Right lobe of liver (tissue), 6 donors: ENCODE results near the gene EIF4G3. TPM values are rescaled to one million over a fixed set of nuclear protein-coding genes. Genes with fewer than 3 reads are reported as not detected.

Experiments used
- ATAC-seq, 4 donors: fragments of 200-7000 bp; cut with Tn5 transposase; one replicate each; pipeline ENCODE4 v1.9.1; 2020; ENCODE audit warnings: mild to moderate bottlenecking in 4 of 4, moderate library complexity in 4 of 4
- DNase-seq, 3 donors: peaks; one replicate each; pipeline ENCODE4 v3.0.0-alpha.2; 2020
- H3K27ac ChIP-seq, 3 donors: fragments of 200-600 bp; one replicate each; pipeline ENCODE4 v1.8.0; 2022
- H3K27me3 ChIP-seq, 2 donors: fragments of 200-600 bp; one replicate each; pipeline ENCODE4 v1.8.0; 2022
- H3K36me3 ChIP-seq, 4 donors: fragments of 200-600 bp; sonication (generic) in 1 of 4; one replicate each; pipeline versions ENCODE4 v1.5.1 to v1.8.0; 2017 to 2022; ENCODE audit warnings: control low read depth in 1 of 4
- H3K4me1 ChIP-seq, 4 donors: fragments of 200-600 bp; sonication (generic) in 1 of 4; one replicate each; pipeline versions ENCODE4 v1.5.1 to v1.8.0; 2017 to 2022; ENCODE audit warnings: control low read depth in 1 of 4
- H3K4me3 ChIP-seq, 3 donors: fragments of 200-600 bp; one replicate each; pipeline ENCODE4 v1.8.0; 2022
- H3K9me3 ChIP-seq, 4 donors: fragments of 200-600 bp; sonication (generic) in 1 of 4; one replicate each; pipeline versions ENCODE4 v1.5.1 to v1.8.0; 2017 to 2022; ENCODE audit warnings: control low read depth in 1 of 4
- CTCF ChIP-seq, 4 donors: fragments of 200-600 bp in 3 of 4; fragments of 450-650 bp in 1 of 4; IDR thresholded peaks; one replicate each; pipeline versions ENCODE4 v1.5.1 to v1.8.0; 2016 to 2022; ENCODE audit warnings: antibody characterized with exemption in 4 of 4, mild to moderate bottlenecking in 2 of 4
- POLR2A ChIP-seq: fragments of 450-650 bp; IDR thresholded peaks from one replicate; pipeline ENCODE4 v1.6.1; 2017; ENCODE audit warnings: antibody characterized with exemption, mild to moderate bottlenecking
- WGBS: methylation state at CpG from one replicate; pipeline ENCODE4 v1.1.6; 2018; ENCODE audit warnings: low coverage, low lambda C conversion rate; ENCODE audit not compliant: insufficient coverage; ENCODE audit errors: missing lambda C conversion rate; 5-methylcytosine and 5-hydroxymethylcytosine counted together
- intact Hi-C, 2 donors: fragments of 100-400 bp; cut with DNase I; formaldehyde crosslinking; loops; one replicate each; pipeline versions ENCODE4 v1.11.2 to v1.14.1; 2022
- total RNA-seq, 6 experiments: library from RNA; depleted of rRNA in 2 of 6; stranded (reverse); fragments of >200 nt in 2 of 6; fragmentation: NEBNext Ultra II Directional in 3 of 6; extraction: Animal tissue kit (Norgen Biotek cat#: 25700) in 3 of 6; gene quantifications; one replicate each; pipeline versions ENCODE4 v1.1.0 to v1.2.4, GENCODE V29; 2016 to 2023
- donor health status: DM: no; HTN: yes; CAD: no.
- donor health status: DM: no; HTN: no; CAD: no.
- donor health status: DM: no; HTN: no; CAD: no.
- donor health status: DM: no; HTN: yes; CAD: no.
- donor health status: DM: no; HTN: yes; CAD: no.

The EIF4G3 gene
- total RNA-seq, 6 experiments from 2014 or later: 14.4 to 29.9 (median 23.5) TPM

GRCh38 chr1:20786253-20787028, 390.3 kb downstream of the EIF4G3 start:
- Histone ChIP-seq H3K9me3 (no peaks in the 10 kb centered on the region), H3K4me3 (peak overlapping the region; percentile 90 to 94 (median 90)), H3K27ac (peak overlapping the region; percentile 96 to 97 (median 97)), H3K36me3 (no peaks in the 10 kb centered on the region), H3K27me3 (no peaks in the 10 kb centered on the region), H3K4me1 (peaks cover 0 to 14% (median 4%) of the 10 kb centered on the region in 4 donors)
- 0% methylated on average over 13 of the region's 102 CpGs for WGBS
- TF ChIP-seq POLR2A (peak; percentile 58), CTCF (IDR thresholded peaks at IDR 0.05) (no peak)
- intact Hi-C loops: no loop called here
- DNase-seq (peak; percentile 97), ATAC-seq (peak; percentile 87 to 94 (median 90))

GRCh38 chr1:20785907-20786252, 390.8 kb downstream of the EIF4G3 start:
- intact Hi-C loops: no loop called here
- H3K4me1 ChIP-seq: peaks cover 0 to 14% (median 4%) of the 10 kb centered on the region in 4 donors
- TF ChIP-seq POLR2A: no peak
- TF ChIP-seq CTCF (IDR thresholded peaks at IDR 0.05): no peak
- peak overlapping the region; percentile 90 to 94 (median 90) for H3K4me3 ChIP-seq
- peak overlapping the region; percentile 96 to 97 (median 97) for H3K27ac ChIP-seq
- no peaks in the 10 kb centered on the region for H3K9me3 ChIP-seq
- no peaks in the 10 kb centered on the region for H3K36me3 ChIP-seq
- under 1% methylated on average over 15 of the region's 16 CpGs for WGBS
- DNase-seq (no peak), ATAC-seq (peak in 2 of 4 donors; percentile 0 to 1)
- H3K27me3 ChIP-seq: no peaks in the 10 kb centered on the region

- no peak for ATAC-seq
- no peak for DNase-seq
- Histone ChIP-seq H3K9me3 (no peaks in the 10 kb centered on the region), H3K27ac (no peak overlapping the region), H3K27me3 (no peaks in the 10 kb centered on the region), H3K4me3 (no peak overlapping the region), H3K4me1 (peaks cover 0 to 9% (median 0%) of the 10 kb centered on the region in 4 donors), H3K36me3 (peaks cover 0 to 66% (median 30%) of the 10 kb centered on the region in 4 donors)
- intact Hi-C loops: no loop called here
- 90% methylated on average over 4 of the region's 4 CpGs for WGBS
- TF ChIP-seq POLR2A: no peak
- TF ChIP-seq CTCF (IDR thresholded peaks at IDR 0.05): no peak
Observed at GRCh38 chr1:20775700-20776099, 401.0 kb downstream of the EIF4G3 start.

GRCh38 chr1:20771780-20772179, 404.9 kb downstream of the EIF4G3 start:
- no peaks in the 10 kb centered on the region for H3K9me3 ChIP-seq
- no peaks in the 10 kb centered on the region for H3K27me3 ChIP-seq
- TF ChIP-seq POLR2A (no peak), CTCF (IDR thresholded peaks at IDR 0.05) (no peak)
- peaks cover 0 to 4% (median 0%) of the 10 kb centered on the region in 4 donors for H3K4me1 ChIP-seq
- ATAC-seq (no peak), DNase-seq (no peak)
- H3K36me3 ChIP-seq: peaks cover 0 to 99% (median 44%) of the 10 kb centered on the region in 4 donors
- no peak overlapping the region for H3K27ac ChIP-seq
- intact Hi-C loops: no loop called here
- H3K4me3 ChIP-seq: no peak overlapping the region
- 86% methylated on average over 3 of the region's 3 CpGs for WGBS
